ENCODE data around the gene STK16.

The STK16 gene, protein sequence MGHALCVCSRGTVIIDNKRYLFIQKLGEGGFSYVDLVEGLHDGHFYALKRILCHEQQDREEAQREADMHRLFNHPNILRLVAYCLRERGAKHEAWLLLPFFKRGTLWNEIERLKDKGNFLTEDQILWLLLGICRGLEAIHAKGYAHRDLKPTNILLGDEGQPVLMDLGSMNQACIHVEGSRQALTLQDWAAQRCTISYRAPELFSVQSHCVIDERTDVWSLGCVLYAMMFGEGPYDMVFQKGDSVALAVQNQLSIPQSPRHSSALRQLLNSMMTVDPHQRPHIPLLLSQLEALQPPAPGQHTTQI

DNA sequence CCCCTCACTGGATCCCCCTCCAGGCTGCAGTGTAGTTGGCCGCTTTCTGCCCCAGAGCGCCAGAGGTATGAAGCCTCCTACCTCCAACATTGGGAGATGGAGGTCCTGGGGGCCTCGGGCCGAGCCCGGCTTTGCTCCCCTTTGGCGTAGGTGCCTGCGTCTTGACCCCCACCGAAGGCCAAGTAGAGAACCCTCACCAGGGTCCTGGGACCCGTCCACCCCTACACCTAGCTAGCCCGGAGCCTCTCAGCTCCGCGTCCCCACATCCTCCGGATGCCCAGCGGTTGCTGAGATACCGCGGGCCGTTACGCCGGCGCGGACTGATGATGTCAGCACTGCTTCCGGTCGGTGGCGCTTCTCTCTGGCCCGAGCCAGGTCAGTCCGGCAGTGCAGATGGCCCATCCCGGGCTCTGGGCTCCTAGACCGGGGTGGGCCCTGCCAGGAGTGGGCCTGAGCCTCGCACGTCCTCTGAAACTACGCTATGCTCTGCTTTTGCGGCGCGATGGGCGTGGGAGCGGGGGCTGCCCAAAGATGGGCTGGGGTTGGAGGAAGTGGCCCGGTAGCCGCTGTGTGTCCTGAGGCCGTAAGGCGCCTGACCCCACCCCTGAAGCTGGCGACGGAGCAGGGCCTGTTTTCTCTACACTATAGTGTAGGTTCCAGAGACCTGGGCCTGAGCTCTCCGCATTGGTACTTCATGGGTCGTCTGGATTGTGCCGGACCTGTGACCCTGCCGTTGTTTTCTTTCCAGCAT lies at the start of gene STK16, which contains the start of gene GLB1L:
Gene STK16 (plus strand): TSS at position 332 of the 751 bp plus-strand sequence. CDS start 521 bp downstream, outside the sequence.
Gene GLB1L (minus strand): TSS at position 297 of the 751 bp plus-strand sequence. CDS start 1,871 bp downstream, outside the sequence.
- H3K4me3 ChIP-seq (ENCODE audit: low read length): peak within 1 kb of the TSS; percentile 98
- H3K9me3 ChIP-seq (ENCODE audit: insufficient read depth, low read length): no peaks in the 10 kb centered on the region
- TF ChIP-seq, protein P1, sequence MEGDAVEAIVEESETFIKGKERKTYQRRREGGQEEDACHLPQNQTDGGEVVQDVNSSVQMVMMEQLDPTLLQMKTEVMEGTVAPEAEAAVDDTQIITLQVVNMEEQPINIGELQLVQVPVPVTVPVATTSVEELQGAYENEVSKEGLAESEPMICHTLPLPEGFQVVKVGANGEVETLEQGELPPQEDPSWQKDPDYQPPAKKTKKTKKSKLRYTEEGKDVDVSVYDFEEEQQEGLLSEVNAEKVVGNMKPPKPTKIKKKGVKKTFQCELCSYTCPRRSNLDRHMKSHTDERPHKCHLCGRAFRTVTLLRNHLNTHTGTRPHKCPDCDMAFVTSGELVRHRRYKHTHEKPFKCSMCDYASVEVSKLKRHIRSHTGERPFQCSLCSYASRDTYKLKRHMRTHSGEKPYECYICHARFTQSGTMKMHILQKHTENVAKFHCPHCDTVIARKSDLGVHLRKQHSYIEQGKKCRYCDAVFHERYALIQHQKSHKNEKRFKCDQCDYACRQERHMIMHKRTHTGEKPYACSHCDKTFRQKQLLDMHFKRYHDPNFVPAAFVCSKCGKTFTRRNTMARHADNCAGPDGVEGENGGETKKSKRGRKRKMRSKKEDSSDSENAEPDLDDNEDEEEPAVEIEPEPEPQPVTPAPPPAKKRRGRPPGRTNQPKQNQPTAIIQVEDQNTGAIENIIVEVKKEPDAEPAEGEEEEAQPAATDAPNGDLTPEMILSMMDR (IDR thresholded peaks at IDR 0.05; ENCODE audit: low read depth, low read length): no peak
- TF ChIP-seq EZH2phosphoT487 (IDR thresholded peaks at IDR 0.05; ENCODE audit: low read depth): no peak
- H4K20me1 ChIP-seq (ENCODE audit: insufficient read depth, low read length): no peaks in the 10 kb centered on the region
- peaks cover 37% of the 10 kb centered on the region for H3K4me1 ChIP-seq (ENCODE audit: low read length)
- H2AFZ ChIP-seq (ENCODE audit: low read depth, low read length): peak within 1 kb of the TSS; percentile 56; the same call in 1 of the 2 replicates
- H3K79me2 ChIP-seq (ENCODE audit: low read length): peaks cover 16% of the 10 kb centered on the region
- H3K4me2 ChIP-seq (ENCODE audit: low read length): peak within 1 kb of the TSS; percentile 86
- H3K27ac ChIP-seq (ENCODE audit: low read length): peak within 1 kb of the TSS; percentile 58
- peak within 1 kb of the TSS; percentile 87 for H3K9ac ChIP-seq (ENCODE audit: low read length)
- no peaks in the 10 kb centered on the region for H3K27me3 ChIP-seq (ENCODE audit: low read depth, low read length)
- peaks cover 7% of the 10 kb centered on the region for H3K36me3 ChIP-seq (replicated peaks; ENCODE audit: low read depth, low read length)

DNA sequence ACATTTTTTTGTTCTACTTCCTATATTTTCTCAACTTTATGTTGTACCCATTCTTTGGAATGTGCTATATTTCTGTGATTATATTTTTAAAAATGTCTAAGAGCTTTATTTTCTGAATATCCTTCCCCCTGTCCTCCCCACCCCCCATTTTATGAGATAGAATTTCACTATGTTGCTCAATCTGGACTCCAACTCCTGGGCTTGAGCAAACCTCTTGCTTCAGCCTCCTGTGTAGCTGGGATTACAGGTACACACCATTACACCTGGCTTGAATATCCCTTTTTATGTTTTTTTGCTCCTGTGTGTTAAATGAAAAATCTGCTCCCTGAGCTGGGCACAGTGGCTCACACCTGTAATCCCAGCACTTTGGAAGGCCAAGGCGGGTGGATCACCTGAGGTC lies 47.9 kb upstream of the STK16 start:
- Histone ChIP-seq H3K4me1 (ENCODE audit: low read length) (no peaks in the 10 kb centered on the region), H3K27ac (ENCODE audit: low read length) (no peak overlapping the region), H3K36me3 (replicated peaks; ENCODE audit: low read depth, low read length) (no peaks in the 10 kb centered on the region), H3K9ac (ENCODE audit: low read length) (no peak overlapping the region), H3K79me2 (ENCODE audit: low read length) (no peaks in the 10 kb centered on the region), H3K9me3 (ENCODE audit: insufficient read depth, low read length) (no peaks in the 10 kb centered on the region), H3K27me3 (ENCODE audit: low read depth, low read length) (no peaks in the 10 kb centered on the region), H3K4me3 (ENCODE audit: low read length) (no peak overlapping the region), H2AFZ (ENCODE audit: low read depth, low read length) (no peak overlapping the region), H4K20me1 (ENCODE audit: insufficient read depth, low read length) (no peaks in the 10 kb centered on the region), H3K4me2 (ENCODE audit: low read length) (no peak overlapping the region)
- TF ChIP-seq, protein P1 (IDR thresholded peaks at IDR 0.05; ENCODE audit: low read depth, low read length): no peak
- no peak for TF ChIP-seq EZH2phosphoT487 (IDR thresholded peaks at IDR 0.05; ENCODE audit: low read depth)

DNA sequence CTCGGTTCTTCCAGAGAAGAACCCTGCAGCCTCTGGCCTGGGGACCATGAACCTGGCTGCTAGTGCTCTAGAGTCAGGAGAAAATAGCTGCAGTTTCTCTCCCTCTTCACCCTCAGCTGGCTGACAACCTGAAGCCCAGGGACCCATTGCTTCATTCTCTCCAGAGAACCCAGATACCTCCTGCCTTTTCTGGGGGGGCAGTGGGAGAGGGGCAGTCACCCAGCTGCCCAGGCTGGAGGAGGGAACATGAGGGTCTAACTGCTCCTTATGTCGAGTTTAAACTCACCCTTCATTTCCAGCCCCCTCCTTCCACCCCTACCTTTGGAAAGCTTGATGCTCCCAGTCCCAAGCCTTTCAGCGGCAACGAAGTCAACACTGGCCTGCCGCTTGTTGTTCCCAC lies 46.3 kb upstream of the STK16 start:
- Histone ChIP-seq H3K4me1 (ENCODE audit: low read length) (no peaks in the 10 kb centered on the region), H3K4me2 (ENCODE audit: low read length) (no peak overlapping the region), H3K36me3 (replicated peaks; ENCODE audit: low read depth, low read length) (no peaks in the 10 kb centered on the region), H3K79me2 (ENCODE audit: low read length) (no peaks in the 10 kb centered on the region), H3K27ac (ENCODE audit: low read length) (no peak overlapping the region), H3K9me3 (ENCODE audit: insufficient read depth, low read length) (no peaks in the 10 kb centered on the region), H2AFZ (ENCODE audit: low read depth, low read length) (no peak overlapping the region), H3K4me3 (ENCODE audit: low read length) (no peak overlapping the region), H4K20me1 (ENCODE audit: insufficient read depth, low read length) (no peaks in the 10 kb centered on the region), H3K9ac (ENCODE audit: low read length) (no peak overlapping the region), H3K27me3 (ENCODE audit: low read depth, low read length) (no peaks in the 10 kb centered on the region)
- TF ChIP-seq, protein P1 (IDR thresholded peaks at IDR 0.05; ENCODE audit: low read depth, low read length): no peak
- no peak for TF ChIP-seq EZH2phosphoT487 (IDR thresholded peaks at IDR 0.05; ENCODE audit: low read depth)
